ENCODE measurements around the gene NR2F6.

GRCh38 chr19:17256130-17256529 is 10.4 kb upstream of the NR2F6 start:
- TF ChIP-seq CTCF (optimal IDR thresholded peaks at IDR 0.05 in 1 of 3, IDR thresholded peaks at IDR 0.05 in 1 of 3, conservative IDR thresholded peaks at IDR 0.05 in 1 of 3; ENCODE audit: extremely low read depth in 1 of 3, insufficient read depth in 2 of 3, low read length in 3 of 3) (no peak), EZH2 (IDR thresholded peaks at IDR 0.05; ENCODE audit: low read length) (no peak)

Data from keratinocyte (primary cell).